Ectodermal cell (in vitro differentiated cells): ENCODE data around the gene ZNF366.

Experiments used
- H3K27ac ChIP-seq: 2 replicates; pipeline ENCODE4 v1.7.0; 2013; ENCODE audit warnings: mild to moderate bottlenecking, low read depth, low read length; ENCODE audit not compliant: insufficient read depth, poor library complexity, severe bottlenecking
- H3K27me3 ChIP-seq: 2 replicates; pipeline ENCODE4 v1.7.0; 2013; ENCODE audit warnings: mild to moderate bottlenecking, low read length; ENCODE audit not compliant: insufficient read depth, control insufficient read depth, poor library complexity, severe bottlenecking
- H3K36me3 ChIP-seq: one replicate; pipeline ENCODE4 v1.7.0; 2013; ENCODE audit warnings: low read length; ENCODE audit not compliant: control insufficient read depth, insufficient read depth
- H3K4me1 ChIP-seq: one replicate; pipeline ENCODE4 v1.7.0; 2013; ENCODE audit warnings: low read length; ENCODE audit not compliant: control insufficient read depth, insufficient read depth
- H3K4me3 ChIP-seq: 2 replicates; pipeline ENCODE4 v1.7.0; 2013; ENCODE audit warnings: low read depth, low read length, control low read depth; ENCODE audit not compliant: insufficient read depth
- H3K9me3 ChIP-seq: 2 replicates; pipeline ENCODE4 v1.7.0; 2013; ENCODE audit warnings: mild to moderate bottlenecking, low read length, moderate library complexity; ENCODE audit not compliant: control insufficient read depth
- WGBS, 2 experiments: methylation state at CpG; one replicate each; pipeline ENCODE4 v1.1.7; 2013; ENCODE audit warnings: missing lambda C conversion rate in 2 of 2; 5-methylcytosine and 5-hydroxymethylcytosine counted together

The ZNF366 gene

GRCh38 chr5:72478684-72479083 is 28.5 kb downstream of the ZNF366 start:
- H3K4me3 ChIP-seq: no peak overlapping the region
- no peaks in the 10 kb centered on the region for H3K27me3 ChIP-seq
- WGBS, 2 experiments: 91 to 95% methylated on average over 1 of the region's 1 CpG
- no peak overlapping the region for H3K27ac ChIP-seq
- no peaks in the 10 kb centered on the region for H3K9me3 ChIP-seq
- no peaks in the 10 kb centered on the region for H3K36me3 ChIP-seq
- H3K4me1 ChIP-seq: peaks cover 11% of the 10 kb centered on the region

DNA sequence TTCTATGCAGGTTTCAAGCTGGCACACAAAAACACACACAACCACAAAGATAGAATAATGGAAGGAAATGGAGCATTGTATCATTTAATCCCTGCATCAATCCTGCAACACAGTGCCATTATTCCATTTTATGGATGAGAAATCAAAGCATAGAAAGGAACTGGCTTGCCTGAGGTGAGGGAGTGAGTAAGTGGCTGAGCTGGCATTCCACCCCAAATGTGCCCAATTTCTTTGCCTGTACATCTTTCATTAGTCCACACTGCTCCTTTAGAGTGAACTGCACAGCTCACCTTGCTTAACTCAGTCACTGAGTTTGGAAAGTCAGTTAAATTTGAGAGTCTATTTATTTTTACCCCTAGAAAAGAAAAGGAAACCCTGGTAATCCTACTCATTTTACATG is 28.9 kb downstream of the ZNF366 start:
- Histone ChIP-seq H3K4me3 (no peak overlapping the region), H3K27ac (no peak overlapping the region), H3K9me3 (no peaks in the 10 kb centered on the region), H3K27me3 (no peaks in the 10 kb centered on the region), H3K4me1 (peaks cover 12% of the 10 kb centered on the region), H3K36me3 (no peaks in the 10 kb centered on the region)

GRCh38 chr5:72477644-72478043 is 29.6 kb downstream of the ZNF366 start:
- 94 to 96% methylated on average over 3 to 4 of the region's 4 CpGs for WGBS, 2 experiments

GRCh38 chr5:72477176-72477575 is 30.0 kb downstream of the ZNF366 start:
- no peaks in the 10 kb centered on the region for H3K9me3 ChIP-seq
- H3K27me3 ChIP-seq: no peaks in the 10 kb centered on the region
- no peak overlapping the region for H3K4me3 ChIP-seq
- 89 to 92% methylated on average over 1 of the region's 1 CpG for WGBS, 2 experiments
- H3K4me1 ChIP-seq: peaks cover 12% of the 10 kb centered on the region
- no peak overlapping the region for H3K27ac ChIP-seq
- H3K36me3 ChIP-seq: no peaks in the 10 kb centered on the region

More at GRCh38 chr5:72477644-72478043, 29.6 kb downstream of the ZNF366 start:
- H3K36me3 ChIP-seq: no peaks in the 10 kb centered on the region
- peaks cover 12% of the 10 kb centered on the region for H3K4me1 ChIP-seq
- H3K4me3 ChIP-seq: no peak overlapping the region
- H3K9me3 ChIP-seq: no peaks in the 10 kb centered on the region
- no peaks in the 10 kb centered on the region for H3K27me3 ChIP-seq
- no peak overlapping the region for H3K27ac ChIP-seq

DNA sequence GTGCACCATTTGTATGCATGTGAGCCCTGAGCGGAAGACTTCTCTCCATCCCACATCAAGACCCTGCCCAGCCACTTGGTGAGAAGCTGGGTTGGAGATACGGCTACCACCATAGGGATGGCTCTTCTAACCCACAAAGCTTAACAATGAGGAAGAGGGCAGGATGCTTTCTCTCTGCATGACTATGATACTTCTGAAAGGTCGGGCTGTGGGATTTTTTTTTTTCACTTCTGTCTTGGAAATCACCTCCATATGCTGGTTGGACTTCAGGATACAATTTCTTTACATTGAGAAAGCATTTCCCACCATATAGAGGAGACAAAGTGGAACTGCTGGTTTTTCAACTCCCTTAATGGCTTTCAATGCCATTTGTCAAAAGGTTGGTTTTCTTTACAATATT is 30.5 kb downstream of the ZNF366 start:
- H3K27me3 ChIP-seq: no peaks in the 10 kb centered on the region
- no peaks in the 10 kb centered on the region for H3K36me3 ChIP-seq
- no peak overlapping the region for H3K27ac ChIP-seq
- H3K4me3 ChIP-seq: no peak overlapping the region
- peaks cover 12% of the 10 kb centered on the region for H3K4me1 ChIP-seq
- 91 to 100% methylated on average over 2 to 3 of the region's 3 CpGs for WGBS, 2 experiments
- H3K9me3 ChIP-seq: no peaks in the 10 kb centered on the region

- peaks cover 12% of the 10 kb centered on the region for H3K4me1 ChIP-seq
- H3K27ac ChIP-seq: no peak overlapping the region
- no peaks in the 10 kb centered on the region for H3K27me3 ChIP-seq
- H3K36me3 ChIP-seq: no peaks in the 10 kb centered on the region
- 92 to 94% methylated on average over 2 of the region's 2 CpGs for WGBS, 2 experiments
- H3K9me3 ChIP-seq: no peaks in the 10 kb centered on the region
- no peak overlapping the region for H3K4me3 ChIP-seq
Measured at GRCh38 chr5:72476275-72476674, 30.9 kb downstream of the ZNF366 start.

DNA sequence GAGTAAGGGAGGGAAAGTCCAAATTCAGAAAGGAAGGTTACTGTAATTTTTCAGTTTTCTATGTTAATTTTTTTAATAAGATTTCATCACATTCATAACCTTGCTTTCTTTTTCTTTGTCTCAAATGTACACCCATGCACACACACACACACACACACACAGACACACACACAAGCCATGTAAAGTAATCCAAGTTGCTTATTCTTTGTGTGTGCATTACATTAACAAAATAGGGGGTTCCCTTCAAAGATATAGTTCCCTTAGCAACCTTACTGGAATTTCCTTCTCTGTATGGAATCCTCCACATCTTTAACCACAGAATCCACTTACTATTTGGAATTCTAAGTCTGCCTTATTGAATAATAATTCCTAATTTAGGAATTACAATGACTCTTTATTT is 32.7 kb downstream of the ZNF366 start:
- no peak overlapping the region for H3K4me3 ChIP-seq
- H3K4me1 ChIP-seq: peaks cover 7% of the 10 kb centered on the region
- no peak overlapping the region for H3K27ac ChIP-seq
- no peaks in the 10 kb centered on the region for H3K36me3 ChIP-seq
- no peaks in the 10 kb centered on the region for H3K9me3 ChIP-seq
- H3K27me3 ChIP-seq: no peaks in the 10 kb centered on the region

DNA sequence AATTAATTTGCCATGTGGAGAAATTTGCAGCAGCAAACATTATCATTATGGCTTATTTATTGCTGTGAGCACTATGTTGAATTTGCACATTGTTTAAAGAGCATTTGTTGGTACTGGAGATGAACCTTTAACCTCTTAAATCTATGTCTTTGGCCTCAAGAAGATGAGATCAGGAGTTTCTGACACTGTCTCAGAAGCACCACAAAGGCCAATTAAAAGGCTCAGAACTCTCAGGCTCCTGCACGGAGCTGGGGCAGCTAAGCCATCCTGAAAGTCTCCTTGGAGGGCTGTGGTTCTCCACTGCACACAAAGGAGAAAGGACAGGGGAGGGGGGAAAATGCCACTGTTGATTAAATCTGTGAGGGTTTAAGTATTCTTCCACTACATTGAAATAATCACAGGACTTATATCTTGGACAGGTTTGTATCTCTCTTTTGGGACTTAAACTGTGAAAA is 33.1 kb downstream of the ZNF366 start:
- Histone ChIP-seq H3K27me3 (no peaks in the 10 kb centered on the region), H3K4me1 (peaks cover 7% of the 10 kb centered on the region), H3K4me3 (no peak overlapping the region), H3K36me3 (no peaks in the 10 kb centered on the region), H3K27ac (no peak overlapping the region), H3K9me3 (no peaks in the 10 kb centered on the region)
- 63 to 69% methylated on average over 1 of the region's 1 CpG for WGBS, 2 experiments

GRCh38 chr5:72472666-72473422 is 34.4 kb downstream of the ZNF366 start:
- Histone ChIP-seq H3K36me3 (no peaks in the 10 kb centered on the region), H3K4me1 (peaks cover 7% of the 10 kb centered on the region), H3K4me3 (no peak overlapping the region), H3K27ac (no peak overlapping the region), H3K27me3 (no peaks in the 10 kb centered on the region), H3K9me3 (no peaks in the 10 kb centered on the region)
- 87 to 95% methylated on average over 5 to 6 of the region's 6 CpGs for WGBS, 2 experiments

GRCh38 chr5:72472031-72472430 is 35.2 kb downstream of the ZNF366 start:
- Histone ChIP-seq H3K27ac (no peak overlapping the region), H3K27me3 (no peaks in the 10 kb centered on the region), H3K4me3 (no peak overlapping the region), H3K36me3 (no peaks in the 10 kb centered on the region), H3K9me3 (no peaks in the 10 kb centered on the region), H3K4me1 (peaks cover 7% of the 10 kb centered on the region)
- WGBS, 2 experiments: 88% methylated on average over 1 of the region's 1 CpG; no CpG with 5 or more reads in 1 of the 2 experiments
